ENCODE measurements around the gene RBM4B.

DNA sequence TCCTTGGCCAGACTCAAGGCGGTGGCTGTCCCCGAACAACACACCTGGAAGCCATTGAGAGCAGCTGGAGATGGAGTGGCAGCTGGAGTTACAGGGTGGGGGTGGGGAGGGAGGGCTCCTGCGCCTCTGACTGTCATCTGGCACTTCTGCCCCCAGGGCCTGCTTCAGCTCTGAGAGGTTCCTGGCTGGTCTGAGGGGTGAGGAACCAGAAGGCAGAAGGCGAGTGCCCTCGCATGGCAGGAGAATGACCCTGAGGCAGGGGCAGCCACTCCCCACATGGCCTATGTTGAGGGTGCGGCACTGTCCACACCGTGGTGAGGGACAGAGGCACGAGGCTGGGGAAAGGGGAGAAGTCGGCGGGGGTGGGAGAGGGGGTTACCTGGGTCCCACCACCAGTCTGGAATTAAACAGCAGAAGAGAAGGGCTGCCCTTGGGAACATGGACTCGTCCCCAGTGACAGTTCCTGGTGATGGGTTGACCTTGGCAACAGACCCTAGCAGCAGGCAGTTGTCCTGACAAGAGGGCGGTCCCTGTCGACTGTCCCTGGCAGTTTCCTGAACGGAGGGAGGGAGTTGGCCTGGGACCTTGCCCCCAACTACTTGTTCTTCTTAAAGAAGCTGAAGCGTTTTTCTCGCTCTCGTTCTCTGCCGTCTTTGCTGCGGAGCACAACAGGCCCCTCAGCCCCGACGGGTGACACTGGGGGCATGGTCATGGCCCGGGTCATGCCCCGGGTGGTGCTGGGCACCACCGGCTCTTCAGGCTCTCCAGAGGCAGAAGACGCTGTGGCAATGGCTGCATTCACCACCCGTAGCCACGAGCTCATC is 7.8 kb upstream of the RBM4B start:
- TF ChIP-seq, protein P1, sequence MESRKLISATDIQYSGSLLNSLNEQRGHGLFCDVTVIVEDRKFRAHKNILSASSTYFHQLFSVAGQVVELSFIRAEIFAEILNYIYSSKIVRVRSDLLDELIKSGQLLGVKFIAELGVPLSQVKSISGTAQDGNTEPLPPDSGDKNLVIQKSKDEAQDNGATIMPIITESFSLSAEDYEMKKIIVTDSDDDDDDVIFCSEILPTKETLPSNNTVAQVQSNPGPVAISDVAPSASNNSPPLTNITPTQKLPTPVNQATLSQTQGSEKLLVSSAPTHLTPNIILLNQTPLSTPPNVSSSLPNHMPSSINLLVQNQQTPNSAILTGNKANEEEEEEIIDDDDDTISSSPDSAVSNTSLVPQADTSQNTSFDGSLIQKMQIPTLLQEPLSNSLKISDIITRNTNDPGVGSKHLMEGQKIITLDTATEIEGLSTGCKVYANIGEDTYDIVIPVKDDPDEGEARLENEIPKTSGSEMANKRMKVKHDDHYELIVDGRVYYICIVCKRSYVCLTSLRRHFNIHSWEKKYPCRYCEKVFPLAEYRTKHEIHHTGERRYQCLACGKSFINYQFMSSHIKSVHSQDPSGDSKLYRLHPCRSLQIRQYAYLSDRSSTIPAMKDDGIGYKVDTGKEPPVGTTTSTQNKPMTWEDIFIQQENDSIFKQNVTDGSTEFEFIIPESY (IDR thresholded peaks at IDR 0.05), result no peak
- TF ChIP-seq, protein P2, sequence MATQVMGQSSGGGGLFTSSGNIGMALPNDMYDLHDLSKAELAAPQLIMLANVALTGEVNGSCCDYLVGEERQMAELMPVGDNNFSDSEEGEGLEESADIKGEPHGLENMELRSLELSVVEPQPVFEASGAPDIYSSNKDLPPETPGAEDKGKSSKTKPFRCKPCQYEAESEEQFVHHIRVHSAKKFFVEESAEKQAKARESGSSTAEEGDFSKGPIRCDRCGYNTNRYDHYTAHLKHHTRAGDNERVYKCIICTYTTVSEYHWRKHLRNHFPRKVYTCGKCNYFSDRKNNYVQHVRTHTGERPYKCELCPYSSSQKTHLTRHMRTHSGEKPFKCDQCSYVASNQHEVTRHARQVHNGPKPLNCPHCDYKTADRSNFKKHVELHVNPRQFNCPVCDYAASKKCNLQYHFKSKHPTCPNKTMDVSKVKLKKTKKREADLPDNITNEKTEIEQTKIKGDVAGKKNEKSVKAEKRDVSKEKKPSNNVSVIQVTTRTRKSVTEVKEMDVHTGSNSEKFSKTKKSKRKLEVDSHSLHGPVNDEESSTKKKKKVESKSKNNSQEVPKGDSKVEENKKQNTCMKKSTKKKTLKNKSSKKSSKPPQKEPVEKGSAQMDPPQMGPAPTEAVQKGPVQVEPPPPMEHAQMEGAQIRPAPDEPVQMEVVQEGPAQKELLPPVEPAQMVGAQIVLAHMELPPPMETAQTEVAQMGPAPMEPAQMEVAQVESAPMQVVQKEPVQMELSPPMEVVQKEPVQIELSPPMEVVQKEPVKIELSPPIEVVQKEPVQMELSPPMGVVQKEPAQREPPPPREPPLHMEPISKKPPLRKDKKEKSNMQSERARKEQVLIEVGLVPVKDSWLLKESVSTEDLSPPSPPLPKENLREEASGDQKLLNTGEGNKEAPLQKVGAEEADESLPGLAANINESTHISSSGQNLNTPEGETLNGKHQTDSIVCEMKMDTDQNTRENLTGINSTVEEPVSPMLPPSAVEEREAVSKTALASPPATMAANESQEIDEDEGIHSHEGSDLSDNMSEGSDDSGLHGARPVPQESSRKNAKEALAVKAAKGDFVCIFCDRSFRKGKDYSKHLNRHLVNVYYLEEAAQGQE (IDR thresholded peaks at IDR 0.05), result no peak
- TF ChIP-seq YY1 (IDR thresholded peaks at IDR 0.05) (no peak), JUND (IDR thresholded peaks at IDR 0.05) (no peak)
- TF ChIP-seq, protein P3, sequence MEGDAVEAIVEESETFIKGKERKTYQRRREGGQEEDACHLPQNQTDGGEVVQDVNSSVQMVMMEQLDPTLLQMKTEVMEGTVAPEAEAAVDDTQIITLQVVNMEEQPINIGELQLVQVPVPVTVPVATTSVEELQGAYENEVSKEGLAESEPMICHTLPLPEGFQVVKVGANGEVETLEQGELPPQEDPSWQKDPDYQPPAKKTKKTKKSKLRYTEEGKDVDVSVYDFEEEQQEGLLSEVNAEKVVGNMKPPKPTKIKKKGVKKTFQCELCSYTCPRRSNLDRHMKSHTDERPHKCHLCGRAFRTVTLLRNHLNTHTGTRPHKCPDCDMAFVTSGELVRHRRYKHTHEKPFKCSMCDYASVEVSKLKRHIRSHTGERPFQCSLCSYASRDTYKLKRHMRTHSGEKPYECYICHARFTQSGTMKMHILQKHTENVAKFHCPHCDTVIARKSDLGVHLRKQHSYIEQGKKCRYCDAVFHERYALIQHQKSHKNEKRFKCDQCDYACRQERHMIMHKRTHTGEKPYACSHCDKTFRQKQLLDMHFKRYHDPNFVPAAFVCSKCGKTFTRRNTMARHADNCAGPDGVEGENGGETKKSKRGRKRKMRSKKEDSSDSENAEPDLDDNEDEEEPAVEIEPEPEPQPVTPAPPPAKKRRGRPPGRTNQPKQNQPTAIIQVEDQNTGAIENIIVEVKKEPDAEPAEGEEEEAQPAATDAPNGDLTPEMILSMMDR (IDR thresholded peaks at IDR 0.05; ENCODE audit: low read depth, low read length, missing input control), result no peak
- TF ChIP-seq, protein P4, sequence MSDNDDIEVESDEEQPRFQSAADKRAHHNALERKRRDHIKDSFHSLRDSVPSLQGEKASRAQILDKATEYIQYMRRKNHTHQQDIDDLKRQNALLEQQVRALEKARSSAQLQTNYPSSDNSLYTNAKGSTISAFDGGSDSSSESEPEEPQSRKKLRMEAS (IDR thresholded peaks at IDR 0.05), result no peak
- TF ChIP-seq, protein P5, sequence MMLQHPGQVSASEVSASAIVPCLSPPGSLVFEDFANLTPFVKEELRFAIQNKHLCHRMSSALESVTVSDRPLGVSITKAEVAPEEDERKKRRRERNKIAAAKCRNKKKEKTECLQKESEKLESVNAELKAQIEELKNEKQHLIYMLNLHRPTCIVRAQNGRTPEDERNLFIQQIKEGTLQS (IDR thresholded peaks at IDR 0.05), result no peak

All from liver (tissue), 3 donors.